BJ (cell line): ENCODE results near the gene TAL1. TPM values are rescaled to one million over a fixed set of nuclear protein-coding genes. Genes with fewer than 3 reads are reported as not detected.

Experiments
- CTCF ChIA-PET: fragments of 350-600 bp; formaldehyde crosslinking; extraction: SDS; loops from one replicate; lab custom pipeline; 2021; ENCODE audit warnings: antibody characterized with exemption, inconsistent platforms; lab: Yijun Ruan, JAX
- POLR2A ChIA-PET: fragments of 300-600 bp; sonication (Branson Sonifier 250); formaldehyde crosslinking; extraction: SDS; loops from one replicate; lab custom pipeline; 2021; ENCODE audit warnings: antibody characterized with exemption; lab: Charles Lee
- DNase-seq: peaks from one replicate; pipeline ENCODE4 v3.0.0-alpha.2; 2011; ENCODE audit warnings: low read depth
- H3K27me3 ChIP-seq: 2 replicates; pipeline ENCODE4 v1.6.0; 2011; ENCODE audit warnings: low read length; ENCODE audit not compliant: control insufficient read depth, insufficient read depth
- H3K36me3 ChIP-seq: 2 replicates; pipeline ENCODE4 v1.5.1; 2011; ENCODE audit warnings: low read length; ENCODE audit not compliant: control insufficient read depth, insufficient read depth
- H3K4me3 ChIP-seq: 2 replicates; pipeline ENCODE4 v1.5.1; 2011; ENCODE audit warnings: low read depth, mild to moderate bottlenecking, control low read depth, low read length
- polyA plus RNA-seq: library from polyadenylated mRNA; depleted of rRNA; stranded (reverse); fragments of >200 nt; gene quantifications from 2 replicates; pipeline ENCODE4 v1.2.3, GENCODE V29; 2011
- TF ChIP-seq, protein P1 (sequence below): IDR thresholded peaks from 2 replicates; pipeline ENCODE4 v1.5.1; 2011; ENCODE audit warnings: low read depth, mild to moderate bottlenecking, control low read depth, inconsistent platforms, low read length, moderate library complexity; ENCODE audit not compliant: insufficient read depth

Gene TAL1
- polyA plus RNA-seq, 1 experiment: not detected

DNA sequence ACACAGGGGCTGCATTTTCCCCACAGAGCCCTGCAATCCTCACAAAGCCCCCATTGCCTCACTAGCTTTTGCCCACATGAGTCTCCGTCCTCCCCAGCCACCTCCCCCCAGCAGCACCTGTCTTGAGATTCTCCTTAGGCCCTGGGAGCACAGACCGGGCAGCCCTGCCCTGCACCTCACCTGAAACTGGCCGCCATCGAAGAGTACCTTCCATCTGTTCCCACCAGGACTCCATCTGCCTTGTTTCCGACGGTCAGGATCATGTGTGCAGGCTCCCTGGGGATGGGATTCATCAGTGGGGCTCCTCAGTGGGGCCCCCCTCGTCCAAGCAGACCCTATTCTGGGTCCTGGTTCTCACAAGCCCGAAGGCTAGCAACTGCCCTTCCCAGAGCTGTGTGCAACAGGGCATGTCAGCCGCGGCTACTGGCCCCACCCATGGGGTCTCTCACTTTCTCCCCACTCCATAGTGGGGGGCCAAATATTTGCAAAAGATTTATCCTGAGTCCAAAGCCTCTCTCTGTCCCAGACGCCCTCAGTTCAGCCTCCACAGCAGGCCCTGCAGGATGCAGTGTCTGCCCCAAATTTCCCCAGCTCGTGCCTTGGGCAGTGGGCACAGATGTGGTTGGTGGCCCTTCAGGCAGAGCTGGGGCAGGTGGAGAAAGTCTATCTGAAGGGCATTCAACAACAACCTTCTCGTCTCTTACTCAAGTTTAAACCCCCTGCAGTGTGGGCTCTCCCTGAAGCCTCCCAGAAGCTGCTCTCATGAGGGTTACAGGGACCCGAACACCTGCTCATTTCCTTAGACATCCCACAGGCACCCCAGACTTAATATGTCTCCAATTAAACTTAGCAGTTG lies 47.0 kb downstream of the TAL1 start:
- POLR2A ChIA-PET: no interaction called here
- Histone ChIP-seq H3K27me3 (peaks cover 3% of the 10 kb centered on the region), H3K36me3 (no peaks in the 10 kb centered on the region), H3K4me3 (no peak overlapping the region)
- CTCF ChIA-PET: interaction anchor here (0.6 to 3.6 kb wide), 5 partner anchors 8 to 236 kb away, joined by 3 to 35 read pairs (median 3); no protein-coding TSS in a partner anchor
- TF ChIP-seq, protein P1, sequence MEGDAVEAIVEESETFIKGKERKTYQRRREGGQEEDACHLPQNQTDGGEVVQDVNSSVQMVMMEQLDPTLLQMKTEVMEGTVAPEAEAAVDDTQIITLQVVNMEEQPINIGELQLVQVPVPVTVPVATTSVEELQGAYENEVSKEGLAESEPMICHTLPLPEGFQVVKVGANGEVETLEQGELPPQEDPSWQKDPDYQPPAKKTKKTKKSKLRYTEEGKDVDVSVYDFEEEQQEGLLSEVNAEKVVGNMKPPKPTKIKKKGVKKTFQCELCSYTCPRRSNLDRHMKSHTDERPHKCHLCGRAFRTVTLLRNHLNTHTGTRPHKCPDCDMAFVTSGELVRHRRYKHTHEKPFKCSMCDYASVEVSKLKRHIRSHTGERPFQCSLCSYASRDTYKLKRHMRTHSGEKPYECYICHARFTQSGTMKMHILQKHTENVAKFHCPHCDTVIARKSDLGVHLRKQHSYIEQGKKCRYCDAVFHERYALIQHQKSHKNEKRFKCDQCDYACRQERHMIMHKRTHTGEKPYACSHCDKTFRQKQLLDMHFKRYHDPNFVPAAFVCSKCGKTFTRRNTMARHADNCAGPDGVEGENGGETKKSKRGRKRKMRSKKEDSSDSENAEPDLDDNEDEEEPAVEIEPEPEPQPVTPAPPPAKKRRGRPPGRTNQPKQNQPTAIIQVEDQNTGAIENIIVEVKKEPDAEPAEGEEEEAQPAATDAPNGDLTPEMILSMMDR: no peak
- DNase-seq: no peak

DNA sequence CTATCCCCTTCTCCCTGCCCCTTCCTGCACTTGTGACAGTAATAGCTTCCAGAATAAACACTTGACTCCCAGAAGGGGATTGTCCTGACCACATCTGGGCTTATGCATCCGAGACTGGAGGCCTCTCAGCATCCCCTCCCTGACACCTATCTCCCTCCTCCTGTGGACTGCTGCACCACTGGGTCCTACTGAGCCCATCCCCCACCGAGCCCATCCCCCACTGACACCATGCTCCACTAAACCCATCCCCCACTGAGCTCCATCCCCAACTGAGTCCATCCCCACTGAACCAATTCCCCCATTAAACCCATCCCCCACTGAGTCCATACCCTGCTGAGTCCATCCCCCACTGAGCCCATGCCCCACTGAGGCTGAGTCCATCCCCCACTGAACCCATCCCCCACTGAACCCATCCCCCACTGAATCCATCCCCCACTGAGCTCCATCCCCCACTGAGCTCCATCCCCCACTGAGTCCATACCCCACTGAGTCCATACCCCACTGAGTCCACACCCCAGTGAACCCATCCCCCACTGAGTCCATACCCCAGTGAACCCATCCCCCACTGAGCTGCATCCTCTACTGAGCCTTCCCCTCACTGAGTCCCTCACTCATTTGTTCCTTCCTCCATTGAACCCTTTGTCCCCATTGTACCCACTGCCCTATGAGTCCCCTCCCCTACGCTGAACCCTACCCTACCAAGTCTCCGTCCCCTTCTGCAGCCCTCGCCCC lies 47.8 kb downstream of the TAL1 start:
- POLR2A ChIA-PET: no interaction called here
- no peak overlapping the region for H3K4me3 ChIP-seq
- H3K36me3 ChIP-seq: no peaks in the 10 kb centered on the region
- TF ChIP-seq, protein P1: no peak
- H3K27me3 ChIP-seq: peaks cover 3% of the 10 kb centered on the region
- CTCF ChIA-PET: interaction anchor here (0.6 to 3.6 kb wide), 7 partner anchors 8 to 531 kb away, joined by 3 to 35 read pairs (median 3); no protein-coding TSS in a partner anchor
- DNase-seq: no peak

DNA sequence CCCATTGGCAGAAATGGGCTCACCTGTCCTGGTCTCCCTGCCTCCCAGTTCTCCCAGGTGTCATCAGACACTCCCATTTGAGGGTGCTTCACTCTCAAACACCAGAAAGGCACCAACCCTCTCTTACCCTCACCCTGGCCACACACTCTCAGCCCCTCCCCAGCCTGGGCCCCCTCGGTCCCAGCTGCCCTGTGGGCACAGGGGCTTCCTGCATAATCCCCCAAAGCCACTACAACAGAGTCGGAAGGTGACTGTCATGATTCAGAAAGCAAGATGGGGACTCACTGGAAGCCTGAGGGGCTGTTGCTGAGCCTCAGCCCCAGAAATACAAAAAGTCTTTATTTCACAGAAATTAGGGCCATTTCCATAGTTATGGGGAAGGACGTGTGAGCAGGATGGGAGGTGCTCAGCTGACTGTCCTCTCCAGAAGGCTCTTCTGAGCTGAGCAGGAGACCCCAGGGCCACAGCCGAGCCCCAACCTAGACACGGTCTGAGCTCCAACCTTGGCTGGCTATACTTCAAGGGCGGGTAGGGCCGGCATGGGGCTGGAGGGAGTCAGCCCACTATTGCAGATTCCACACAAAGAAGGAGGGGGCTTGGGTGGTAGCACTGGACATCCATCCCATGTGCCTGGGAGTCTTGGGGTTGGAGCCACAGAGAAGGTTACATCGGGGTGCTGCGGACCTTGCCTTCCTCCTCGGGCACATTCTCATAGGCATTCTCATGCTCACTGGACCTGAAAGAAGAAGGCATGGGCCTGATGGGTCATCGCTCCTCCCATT lies 48.5 kb downstream of the TAL1 start:
- TF ChIP-seq, protein P1: no peak
- ChIA-PET CTCF (interaction anchor here (0.6 to 3.6 kb wide), 9 partner anchors 8 to 543 kb away, joined by 3 to 35 read pairs (median 4); no protein-coding TSS in a partner anchor), POLR2A (no interaction called here)
- Histone ChIP-seq H3K27me3 (peaks cover 3% of the 10 kb centered on the region), H3K36me3 (no peaks in the 10 kb centered on the region), H3K4me3 (no peak overlapping the region)
- no peak for DNase-seq

DNA sequence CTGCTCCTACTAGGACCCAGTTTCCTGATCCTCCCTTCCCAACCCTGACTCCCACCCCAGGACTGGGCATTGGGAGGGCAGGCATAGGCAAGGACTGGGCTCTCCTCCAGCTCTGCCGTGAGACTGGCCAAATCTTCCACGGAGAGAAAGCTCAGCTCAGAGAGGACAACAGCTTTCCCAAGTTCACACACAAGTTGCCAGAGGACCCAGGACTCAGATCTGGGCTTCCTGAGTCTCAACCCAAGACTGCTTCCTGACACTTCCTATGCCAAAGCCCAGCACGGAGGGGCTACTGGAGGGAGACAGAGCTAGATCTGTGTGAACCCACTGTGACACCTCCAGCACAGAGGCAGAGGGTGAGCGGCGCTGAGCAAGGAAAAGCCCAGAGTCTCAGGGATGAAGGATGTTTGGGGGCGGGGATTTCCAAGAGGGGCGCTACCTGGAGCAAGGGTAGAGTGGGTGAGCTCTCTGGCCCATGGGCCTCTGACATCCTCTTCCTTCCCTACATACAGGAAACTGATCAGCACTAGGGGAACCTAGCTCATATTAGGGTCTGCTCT lies 49.3 kb downstream of the TAL1 start:
- CTCF ChIA-PET: interaction anchor here (0.7 to 3.6 kb wide), 7 partner anchors 8 to 543 kb away, joined by 3 to 35 read pairs (median 4); no protein-coding TSS in a partner anchor
- H3K4me3 ChIP-seq: no peak overlapping the region
- TF ChIP-seq, protein P1: no peak
- DNase-seq: no peak
- H3K27me3 ChIP-seq: peaks cover 3% of the 10 kb centered on the region
- POLR2A ChIA-PET: no interaction called here
- no peaks in the 10 kb centered on the region for H3K36me3 ChIP-seq
